Measurements from ENCODE around the gene CTRB1.

Gene CTRB1

GRCh38 chr16:75273054-75273925, 54.5 kb downstream of the CTRB1 start:
- DNase-seq = peak; percentile 60

Measured in 8988T (cell line).